Fibroblast of skin of left biceps (primary cell): ENCODE measurements around the gene COL25A1.
"Not testable (repeated sequence)": the region's sequence is repeated elsewhere in the genome, so short reads cannot be mapped to it uniquely, and the experiment has no call there.

Experiments
- DNase-seq, 2 experiments: peaks; one replicate each; pipeline ENCODE4 v3.0.0-alpha.2; 2013; ENCODE audit warnings: low read depth in 2 of 2

The COL25A1 gene

GRCh38 chr4:108963910-108964309 lies 338.5 kb downstream of the COL25A1 start:
- DNase-seq, result no peak

- peak; percentile 33 to 40 for DNase-seq
Measured at GRCh38 chr4:108959491-108959890, 343.0 kb downstream of the COL25A1 start.

DNA sequence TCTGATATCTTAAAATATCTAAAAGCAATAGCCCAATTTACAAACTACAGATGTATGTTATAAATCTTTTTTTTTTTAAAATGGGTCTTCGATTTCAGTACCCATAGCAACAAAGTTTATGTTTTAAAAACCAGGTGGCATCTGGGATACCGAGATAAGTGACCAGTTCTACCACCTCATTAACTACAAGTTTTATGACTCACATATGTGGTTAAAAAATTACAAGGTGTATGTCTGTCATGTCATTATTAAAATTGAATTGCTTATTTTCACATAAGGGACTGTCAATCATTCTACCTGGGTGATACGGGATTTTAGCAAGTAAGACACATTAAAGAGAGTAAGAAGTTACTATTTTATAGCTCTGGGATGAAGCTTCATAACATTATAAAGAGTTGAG lies 347.6 kb downstream of the COL25A1 start:
- no peak for DNase-seq

GRCh38 chr4:108953941-108954340 lies 348.5 kb downstream of the COL25A1 start:
- no peak for DNase-seq

DNA sequence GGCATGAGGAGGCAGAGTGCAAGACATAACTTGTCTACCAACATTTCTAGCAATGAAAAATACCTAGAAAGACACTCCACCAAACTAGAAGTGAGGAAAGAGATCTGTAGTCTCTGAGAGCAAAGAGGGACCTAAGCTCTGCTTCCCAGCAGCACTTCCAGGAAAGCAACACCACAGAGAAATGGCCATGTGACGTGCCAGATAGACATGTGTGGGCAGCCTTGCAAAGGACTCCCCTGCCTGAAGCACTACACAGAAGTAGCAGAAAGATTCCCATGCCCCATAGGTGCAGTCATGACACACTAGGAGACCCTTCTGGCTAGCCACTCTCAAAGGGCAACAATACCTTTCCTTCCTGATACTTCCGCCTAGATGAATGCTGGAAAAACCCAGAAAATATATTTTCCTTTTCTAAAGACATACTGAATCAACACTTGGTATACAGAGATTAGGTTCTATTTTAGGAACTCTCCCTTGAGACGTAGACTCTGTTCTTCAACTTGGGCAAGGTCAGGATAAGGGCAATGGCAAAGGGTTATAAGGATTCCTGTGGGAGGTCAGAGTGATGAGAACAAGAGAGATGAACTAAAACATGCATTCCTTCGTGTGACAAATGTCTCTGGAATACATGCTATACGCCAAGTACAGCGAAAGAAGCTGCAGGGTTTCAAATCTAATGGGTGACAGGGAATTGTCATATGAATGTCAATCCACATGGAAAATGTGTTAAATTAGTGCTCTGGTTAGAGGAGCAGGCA lies 352.1 kb downstream of the COL25A1 start:
- no peak for DNase-seq

DNA sequence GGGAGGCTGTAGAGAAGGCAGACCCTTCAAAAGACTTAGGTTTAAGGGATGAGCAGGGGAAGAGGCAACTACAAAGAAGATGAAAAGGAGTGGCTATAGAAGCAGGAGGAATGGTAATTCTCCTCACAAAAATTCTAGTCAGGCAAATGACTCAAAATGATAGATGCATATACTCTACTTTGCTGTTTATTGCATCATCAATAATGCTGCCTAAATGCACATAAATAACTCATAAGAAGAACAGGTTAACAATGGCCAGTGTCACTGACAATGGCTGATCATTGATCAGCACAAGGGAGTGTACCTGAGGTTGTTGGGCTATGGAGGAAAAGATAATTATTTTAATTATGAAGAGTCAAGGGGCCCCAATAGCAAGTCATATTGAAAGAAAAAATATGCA lies 354.9 kb downstream of the COL25A1 start:
- DNase-seq, result no peak

DNA sequence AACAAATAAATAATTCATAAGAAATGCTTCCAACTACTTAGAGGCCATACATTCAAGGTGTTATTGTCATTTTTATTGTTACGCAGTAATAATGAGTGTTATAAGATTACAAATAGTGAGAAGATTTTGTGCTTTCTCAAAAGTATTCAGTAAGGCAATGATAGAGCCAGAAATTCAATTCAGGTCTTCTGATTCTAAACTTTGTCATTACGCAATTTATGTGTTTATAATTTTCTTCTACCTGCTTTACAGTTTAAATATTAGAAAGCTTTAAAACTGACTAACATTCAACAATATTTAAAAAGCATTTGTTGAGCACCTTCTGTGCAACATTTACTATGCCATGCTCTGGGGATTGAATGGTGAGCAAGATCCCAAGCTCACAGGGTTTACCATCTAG lies 356.2 kb downstream of the COL25A1 start:
- no peak for DNase-seq

- DNase-seq, result no peak
Measured at GRCh38 chr4:108943976-108944591, 358.4 kb downstream of the COL25A1 start.

- no peak for DNase-seq
Measured at GRCh38 chr4:108943371-108943770, 359.1 kb downstream of the COL25A1 start.

GRCh38 chr4:108941904-108942430 lies 360.5 kb downstream of the COL25A1 start:
- no peak for DNase-seq

GRCh38 chr4:108940634-108941033 lies 361.8 kb downstream of the COL25A1 start:
- no peak for DNase-seq

DNA sequence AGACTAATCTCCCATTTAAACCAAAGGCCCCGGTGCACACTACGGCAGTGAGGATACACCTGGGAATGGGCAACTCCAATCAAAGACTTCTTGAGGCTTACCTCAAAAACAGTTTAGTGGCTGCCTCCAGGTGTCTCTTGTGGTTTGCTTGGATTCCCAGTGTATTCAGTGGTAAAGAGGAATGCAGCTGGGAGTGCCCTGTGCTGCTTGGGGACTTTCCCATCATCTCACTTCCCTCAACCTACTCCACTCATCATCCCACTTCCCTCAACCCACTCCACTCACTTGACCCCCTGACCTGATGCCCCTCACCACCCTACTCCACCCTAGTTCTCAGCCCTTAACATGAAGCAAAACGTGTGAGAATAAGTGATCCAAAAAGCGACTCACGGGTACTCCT lies 362.3 kb downstream of the COL25A1 start:
- no peak for DNase-seq

GRCh38 chr4:108937066-108937465 lies 365.4 kb downstream of the COL25A1 start:
- no peak for DNase-seq

GRCh38 chr4:108933925-108934324 lies 368.5 kb downstream of the COL25A1 start:
- not testable (repeated sequence) for DNase-seq

- DNase-seq, result no peak
Measured at GRCh38 chr4:108933046-108933445, 369.4 kb downstream of the COL25A1 start.

- DNase-seq, result no peak
Measured at GRCh38 chr4:108931926-108932325, 370.5 kb downstream of the COL25A1 start.

GRCh38 chr4:108930186-108930585 lies 372.3 kb downstream of the COL25A1 start:
- no peak for DNase-seq

GRCh38 chr4:108926781-108927180 lies 375.7 kb downstream of the COL25A1 start:
- DNase-seq, result no peak

DNA sequence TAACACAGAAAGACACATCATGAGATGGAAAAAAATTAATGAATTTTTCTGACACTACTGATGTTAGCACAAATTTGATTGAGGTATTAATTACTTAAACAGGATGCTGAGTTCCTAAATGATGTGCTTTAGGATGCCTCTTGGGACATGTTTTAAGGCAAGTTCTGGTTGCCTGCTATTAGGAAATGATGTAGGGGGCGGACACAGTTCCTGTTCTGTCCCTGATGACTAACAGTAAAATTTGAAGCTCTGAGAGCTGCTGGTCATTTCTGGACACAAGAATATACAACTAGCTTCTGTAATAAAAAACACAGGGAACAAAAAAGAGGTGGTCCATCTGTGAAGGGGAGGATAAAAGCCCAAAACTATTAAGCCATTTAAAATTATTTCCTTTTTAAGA lies 376.4 kb downstream of the COL25A1 start:
- no peak for DNase-seq

- DNase-seq, result no peak
Measured at GRCh38 chr4:108922191-108922590, 380.3 kb downstream of the COL25A1 start.

GRCh38 chr4:108920395-108921087 lies 381.9 kb downstream of the COL25A1 start:
- DNase-seq, result no peak

DNA sequence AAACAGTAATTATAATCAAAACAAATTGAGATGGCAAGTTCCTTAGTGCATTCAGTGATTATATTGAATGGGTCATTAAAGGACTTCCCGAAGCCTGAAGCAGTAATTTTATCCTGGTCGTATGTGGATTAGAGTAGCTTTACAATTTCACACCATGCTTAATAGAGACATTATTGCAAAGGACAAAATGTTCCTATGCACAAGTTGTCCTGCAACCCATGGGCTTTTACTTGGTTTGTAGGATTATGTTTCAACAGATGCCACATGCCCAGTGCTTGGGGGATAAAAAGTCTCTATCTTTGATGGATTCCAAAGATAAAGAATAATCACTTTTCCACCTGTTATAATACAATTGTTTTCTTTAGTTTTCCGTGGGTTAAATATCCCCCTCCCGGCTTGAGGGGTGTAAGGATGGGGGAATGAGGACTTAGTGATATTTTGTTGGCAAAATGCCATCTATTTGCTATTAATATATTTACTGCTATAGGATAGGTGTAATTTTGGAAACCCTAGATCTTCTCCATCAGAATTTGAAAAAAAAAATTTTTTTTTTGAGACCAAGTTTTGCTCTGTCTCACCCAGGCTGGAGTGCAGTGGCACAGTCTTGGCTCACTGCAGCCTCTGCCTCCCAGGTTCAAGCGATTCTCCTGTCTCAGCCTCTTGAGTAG lies 383.1 kb downstream of the COL25A1 start:
- no peak for DNase-seq
